ENCODE data around the gene CD47.
A peak's percentile ranks its signal among the peaks of the same experiment; 100 is the strongest.

The CD47 gene

DNA sequence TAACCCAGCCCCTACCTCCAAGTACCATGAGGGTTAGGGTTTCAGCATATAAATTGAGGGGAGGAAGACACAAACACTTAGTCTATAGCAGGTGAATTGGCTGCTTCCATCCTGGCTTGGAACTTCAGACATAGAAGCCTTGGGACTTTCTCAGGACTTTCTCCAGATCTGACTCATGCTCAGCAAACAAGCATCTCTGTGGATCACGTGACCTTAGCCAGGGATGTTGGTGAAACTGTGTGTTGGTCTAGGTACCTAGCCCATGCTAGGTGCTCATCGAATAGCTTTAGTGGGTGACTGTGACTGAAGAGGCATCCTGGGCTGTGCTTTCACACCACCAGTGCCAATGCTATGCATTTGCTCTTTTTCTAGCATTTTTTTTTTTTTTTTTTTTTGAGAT is 58.9 kb downstream of the CD47 start:
- peak; percentile 17 for DNase-seq (ENCODE audit: low read depth)
- no peak overlapping the region for H3K4me3 ChIP-seq (ENCODE audit: low read depth, low read length)
- TF ChIP-seq, protein P1, sequence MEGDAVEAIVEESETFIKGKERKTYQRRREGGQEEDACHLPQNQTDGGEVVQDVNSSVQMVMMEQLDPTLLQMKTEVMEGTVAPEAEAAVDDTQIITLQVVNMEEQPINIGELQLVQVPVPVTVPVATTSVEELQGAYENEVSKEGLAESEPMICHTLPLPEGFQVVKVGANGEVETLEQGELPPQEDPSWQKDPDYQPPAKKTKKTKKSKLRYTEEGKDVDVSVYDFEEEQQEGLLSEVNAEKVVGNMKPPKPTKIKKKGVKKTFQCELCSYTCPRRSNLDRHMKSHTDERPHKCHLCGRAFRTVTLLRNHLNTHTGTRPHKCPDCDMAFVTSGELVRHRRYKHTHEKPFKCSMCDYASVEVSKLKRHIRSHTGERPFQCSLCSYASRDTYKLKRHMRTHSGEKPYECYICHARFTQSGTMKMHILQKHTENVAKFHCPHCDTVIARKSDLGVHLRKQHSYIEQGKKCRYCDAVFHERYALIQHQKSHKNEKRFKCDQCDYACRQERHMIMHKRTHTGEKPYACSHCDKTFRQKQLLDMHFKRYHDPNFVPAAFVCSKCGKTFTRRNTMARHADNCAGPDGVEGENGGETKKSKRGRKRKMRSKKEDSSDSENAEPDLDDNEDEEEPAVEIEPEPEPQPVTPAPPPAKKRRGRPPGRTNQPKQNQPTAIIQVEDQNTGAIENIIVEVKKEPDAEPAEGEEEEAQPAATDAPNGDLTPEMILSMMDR (conservative IDR thresholded peaks at IDR 0.05; ENCODE audit: low read depth, low read length) = no peak

GRCh38 chr3:108030960-108031359 is 59.9 kb downstream of the CD47 start:
- DNase-seq (ENCODE audit: low read depth) = no peak
- TF ChIP-seq, protein P1 (conservative IDR thresholded peaks at IDR 0.05; ENCODE audit: low read depth, low read length) = no peak
- no peak overlapping the region for H3K4me3 ChIP-seq (ENCODE audit: low read depth, low read length)

DNA sequence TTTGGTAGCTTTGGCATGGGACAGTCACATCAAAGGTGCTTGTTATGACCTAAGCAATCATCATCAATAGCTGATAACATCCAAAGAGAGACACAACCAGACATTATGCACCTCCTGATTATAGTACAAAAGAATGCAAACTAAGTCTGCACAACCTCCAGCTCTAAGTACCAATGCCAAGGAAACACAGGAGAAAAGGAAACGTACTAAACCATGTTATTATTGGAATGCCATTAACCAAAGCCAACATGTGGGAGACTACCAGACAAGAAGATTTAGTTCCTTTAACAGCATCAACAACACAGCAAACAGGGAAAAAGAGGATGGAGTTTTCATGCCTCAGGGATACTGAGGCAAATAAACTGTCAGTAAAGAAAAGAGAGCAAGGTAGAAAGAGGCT is 61.4 kb downstream of the CD47 start:
- TF ChIP-seq, protein P1 (conservative IDR thresholded peaks at IDR 0.05; ENCODE audit: low read depth, low read length) = no peak
- no peak for DNase-seq (ENCODE audit: low read depth)
- H3K4me3 ChIP-seq (ENCODE audit: low read depth, low read length) = no peak overlapping the region

GRCh38 chr3:108028896-108029295 is 61.9 kb downstream of the CD47 start:
- TF ChIP-seq, protein P1 (conservative IDR thresholded peaks at IDR 0.05; ENCODE audit: low read depth, low read length) = no peak
- H3K4me3 ChIP-seq (ENCODE audit: low read depth, low read length) = no peak overlapping the region
- DNase-seq (ENCODE audit: low read depth) = no peak

DNA sequence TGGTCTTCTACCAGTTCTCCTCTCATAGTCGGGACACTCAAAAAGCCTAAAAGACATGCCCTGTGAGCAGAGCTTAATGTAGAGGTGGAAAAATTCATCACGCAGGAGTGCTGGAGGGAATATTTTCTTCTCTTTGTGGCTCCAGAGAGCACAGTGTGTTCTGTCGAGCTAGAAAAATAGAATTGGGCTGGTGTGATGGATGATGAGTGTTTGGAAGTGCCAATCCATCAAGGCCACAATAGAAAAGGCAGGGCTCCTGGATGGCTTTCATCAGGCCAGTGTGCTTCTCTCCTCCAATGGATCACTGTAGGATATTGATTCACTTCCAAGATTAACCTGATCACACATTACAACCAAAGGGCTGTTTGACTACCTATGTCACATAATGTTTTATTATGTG is 65.7 kb downstream of the CD47 start:
- DNase-seq (ENCODE audit: low read depth) = no peak
- TF ChIP-seq, protein P1 (conservative IDR thresholded peaks at IDR 0.05; ENCODE audit: low read depth, low read length) = no peak
- no peak overlapping the region for H3K4me3 ChIP-seq (ENCODE audit: low read depth, low read length)

DNA sequence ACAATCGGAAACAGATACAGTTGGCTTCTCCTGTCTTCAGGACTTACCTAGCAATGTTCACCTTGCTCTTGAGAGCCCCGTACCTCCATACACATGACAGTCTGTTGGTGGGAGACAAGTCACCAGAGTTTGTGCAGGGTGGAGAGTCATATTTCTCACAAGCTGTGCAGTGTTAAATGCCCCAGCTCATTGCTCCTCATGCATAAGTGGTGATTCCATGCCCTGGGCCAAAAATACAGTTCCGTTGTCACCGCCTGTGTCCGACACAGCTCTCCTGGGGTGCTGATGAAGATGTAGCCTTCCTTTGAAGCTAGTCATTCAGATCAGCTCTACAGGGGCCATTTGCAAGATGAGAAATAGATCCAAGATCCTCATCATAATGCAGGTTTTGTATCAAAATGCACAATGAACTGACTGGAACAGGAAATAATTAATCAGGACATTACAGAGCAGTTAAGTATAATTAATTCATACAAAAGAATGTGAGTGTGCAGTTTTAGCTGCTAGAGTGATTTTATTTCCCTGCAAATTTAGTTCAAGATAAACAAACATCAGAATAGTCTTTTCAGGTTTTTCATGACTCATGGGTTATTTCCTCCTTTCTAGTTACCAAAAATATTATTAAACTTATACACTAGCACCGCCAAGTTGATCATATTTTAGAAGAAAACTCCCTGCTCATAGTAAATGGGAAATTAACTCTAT is 66.5 kb downstream of the CD47 start:
- TF ChIP-seq, protein P1 (conservative IDR thresholded peaks at IDR 0.05; ENCODE audit: low read depth, low read length) = no peak
- DNase-seq (ENCODE audit: low read depth) = no peak
- no peak overlapping the region for H3K4me3 ChIP-seq (ENCODE audit: low read depth, low read length)
